Activated CD4-positive, alpha-beta T cell treated with anti-CD3 and anti-CD28 coated beads for 1 hour (primary cell): ENCODE data around the gene PITHD1.
"Not testable (repeated sequence)": the region's sequence is repeated elsewhere in the genome, so short reads cannot be mapped to it uniquely, and the experiment has no call there.

Source experiments
- DNase-seq: peaks from one replicate; pipeline ENCODE4 v3.0.0-alpha.2; 2020

PITHD1 gene

DNA sequence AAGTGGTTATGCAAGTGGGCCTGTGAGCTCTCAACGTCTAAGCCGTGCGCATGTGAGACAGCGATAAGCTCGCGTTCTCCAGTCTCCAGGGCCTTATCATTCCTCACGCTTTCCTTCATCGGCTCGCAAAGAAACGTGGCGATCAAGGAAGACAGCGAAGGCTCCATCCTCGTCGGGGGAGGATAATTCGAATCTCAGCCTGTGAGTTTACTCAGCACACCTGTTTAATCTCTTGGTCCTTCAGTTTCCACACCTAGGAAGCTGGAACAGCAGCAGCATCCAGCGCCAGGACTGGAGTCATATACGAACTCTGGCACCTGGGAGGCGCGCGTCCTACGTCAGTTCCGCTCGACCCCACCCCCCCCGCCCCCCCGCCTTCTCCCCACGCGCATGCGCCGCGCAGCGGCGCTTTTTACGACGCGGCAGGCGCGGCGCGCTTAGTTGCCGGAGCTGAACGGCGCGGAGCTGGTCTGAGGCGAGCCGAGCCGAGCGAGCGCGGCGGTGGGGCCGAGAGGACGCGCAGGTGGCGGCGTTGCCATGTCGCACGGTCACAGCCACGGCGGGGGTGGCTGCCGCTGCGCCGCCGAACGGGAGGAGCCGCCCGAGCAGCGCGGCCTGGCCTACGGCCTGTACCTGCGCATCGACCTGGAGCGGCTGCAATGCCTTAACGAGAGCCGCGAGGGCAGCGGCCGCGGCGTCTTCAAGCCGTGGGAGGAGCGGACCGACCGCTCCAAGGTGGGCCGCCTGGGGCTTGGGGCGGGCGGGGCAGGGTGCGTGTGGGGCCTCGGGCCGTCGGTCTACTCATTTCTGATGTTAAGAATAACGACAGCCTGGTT is at the start of gene PITHD1:
TSS of gene PITHD1 (plus strand) at position 440 of the 836 bp plus-strand sequence. CDS start at position 538, 98 bp downstream.
- peak; percentile 74 for DNase-seq

GRCh38 chr1:23732363-23733224 is 45.6 kb upstream of the PITHD1 start:
- no peak for DNase-seq

- DNase-seq = not testable (repeated sequence)
Observed at GRCh38 chr1:23733281-23733680, 44.9 kb upstream of the PITHD1 start.

DNA sequence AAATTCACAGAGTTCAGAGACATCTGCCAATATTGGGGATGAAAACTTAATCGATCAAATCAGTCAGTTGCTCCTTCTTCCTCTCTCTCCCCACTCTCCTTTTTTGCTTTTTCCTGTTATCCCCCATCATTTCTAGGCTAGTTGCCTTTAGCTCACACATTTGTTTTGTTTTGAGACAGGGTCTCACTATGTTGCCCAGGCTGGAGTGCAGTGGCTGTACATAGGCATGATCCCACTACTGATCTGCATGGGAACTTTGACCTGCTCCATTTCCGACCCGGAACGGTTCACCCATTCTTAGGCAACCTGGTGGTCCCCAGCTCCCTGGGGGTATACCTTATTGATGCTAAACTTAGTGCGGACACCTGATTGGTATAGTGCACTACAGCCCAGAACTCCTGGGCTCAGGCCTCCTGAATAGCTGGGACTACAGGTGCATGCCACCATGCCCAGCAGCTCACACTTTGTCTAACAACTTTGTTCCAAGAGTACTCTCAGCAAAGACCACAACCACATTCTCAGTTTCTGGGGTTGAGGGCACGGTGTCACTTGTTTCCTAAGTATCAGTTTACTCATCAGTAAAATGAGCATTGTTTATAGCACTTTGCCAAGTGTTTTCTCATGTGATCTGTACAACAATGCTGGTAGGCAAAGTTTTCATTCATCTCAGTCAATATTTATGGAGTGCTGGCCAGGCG is 41.6 kb upstream of the PITHD1 start:
- no peak for DNase-seq

- no peak for DNase-seq
Observed at GRCh38 chr1:23741609-23742008, 36.6 kb upstream of the PITHD1 start.

DNA sequence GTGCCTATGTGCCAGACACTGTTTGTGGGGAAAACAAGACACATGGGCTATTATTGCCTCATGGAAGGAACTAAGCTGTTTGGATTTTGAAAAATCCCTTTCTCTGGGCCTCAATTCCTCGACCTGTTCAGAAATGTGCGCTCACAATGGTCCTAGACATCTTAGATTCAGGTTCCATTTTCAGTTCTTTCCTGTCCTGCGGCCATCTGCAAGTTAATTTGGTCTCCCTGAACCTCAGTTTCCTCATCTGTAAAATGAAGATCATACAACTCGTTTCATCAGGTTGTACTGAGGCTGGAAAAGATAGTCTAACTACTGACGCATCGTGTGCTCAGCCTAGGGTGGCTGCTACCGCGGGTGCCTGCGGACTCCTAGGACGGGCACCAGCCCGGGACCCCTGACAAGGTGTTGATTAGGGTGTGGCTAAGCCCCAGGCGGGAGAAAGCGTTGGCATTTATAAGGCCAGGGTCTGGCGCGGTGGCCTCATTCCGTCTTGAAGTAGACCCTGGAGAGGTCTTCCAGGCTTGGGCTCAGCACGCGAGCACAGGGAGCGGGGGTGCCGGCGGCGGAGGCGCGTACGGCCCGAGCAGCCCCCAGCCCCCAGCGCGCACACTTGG is 35.4 kb upstream of the PITHD1 start:
- no peak for DNase-seq

DNA sequence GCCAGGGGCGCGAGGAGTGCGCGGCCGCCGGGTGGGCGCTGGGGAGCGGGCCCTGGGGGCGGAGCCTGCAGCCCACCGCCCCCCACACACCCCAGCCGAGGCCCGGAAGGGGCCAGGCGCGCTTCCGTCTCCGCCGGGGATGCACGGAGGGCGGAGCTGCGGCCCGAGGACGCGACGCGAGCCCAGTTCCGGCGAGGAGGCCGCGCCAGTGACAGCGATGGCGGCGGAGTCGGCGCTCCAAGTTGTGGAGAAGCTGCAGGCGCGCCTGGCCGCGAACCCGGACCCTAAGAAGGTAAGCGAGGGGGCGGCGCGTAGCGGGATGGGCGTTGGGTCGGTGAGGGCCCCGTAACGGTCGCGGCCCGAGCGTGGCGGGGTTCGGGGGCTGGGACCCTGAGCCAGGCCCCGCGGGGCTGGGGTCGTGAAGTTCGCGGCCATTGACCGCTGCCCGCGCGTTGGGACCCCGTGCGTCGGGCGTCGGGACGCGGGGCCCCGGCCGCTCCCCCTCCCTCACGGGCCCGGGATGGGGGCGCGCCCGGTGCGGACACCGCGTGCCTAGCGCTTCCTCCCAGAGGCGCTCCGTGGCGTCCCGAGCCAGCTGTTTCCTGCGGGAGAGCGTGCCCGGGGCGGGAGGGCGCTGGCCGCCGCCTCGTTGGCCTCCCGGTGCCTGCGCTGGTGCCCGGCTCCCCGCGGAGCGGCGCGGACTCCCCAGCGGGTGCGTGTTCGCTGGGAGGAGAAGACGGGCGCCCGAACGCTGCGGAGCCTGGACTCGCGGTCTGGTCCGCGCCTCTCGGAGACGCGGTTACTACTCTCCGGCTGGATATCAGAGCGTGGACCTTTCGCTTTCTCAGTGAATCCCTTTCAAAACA is 34.7 kb upstream of the PITHD1 start, which contains the start of gene ELOA:
TSS of gene ELOA (plus strand) at position 185 of the 866 bp plus-strand sequence. CDS start at position 218, 33 bp downstream.
- DNase-seq = peak; percentile 61

GRCh38 chr1:23745515-23745914 is 32.7 kb upstream of the PITHD1 start:
- DNase-seq = no peak

- DNase-seq = no peak
Observed at GRCh38 chr1:23748016-23748415, 30.2 kb upstream of the PITHD1 start.

DNA sequence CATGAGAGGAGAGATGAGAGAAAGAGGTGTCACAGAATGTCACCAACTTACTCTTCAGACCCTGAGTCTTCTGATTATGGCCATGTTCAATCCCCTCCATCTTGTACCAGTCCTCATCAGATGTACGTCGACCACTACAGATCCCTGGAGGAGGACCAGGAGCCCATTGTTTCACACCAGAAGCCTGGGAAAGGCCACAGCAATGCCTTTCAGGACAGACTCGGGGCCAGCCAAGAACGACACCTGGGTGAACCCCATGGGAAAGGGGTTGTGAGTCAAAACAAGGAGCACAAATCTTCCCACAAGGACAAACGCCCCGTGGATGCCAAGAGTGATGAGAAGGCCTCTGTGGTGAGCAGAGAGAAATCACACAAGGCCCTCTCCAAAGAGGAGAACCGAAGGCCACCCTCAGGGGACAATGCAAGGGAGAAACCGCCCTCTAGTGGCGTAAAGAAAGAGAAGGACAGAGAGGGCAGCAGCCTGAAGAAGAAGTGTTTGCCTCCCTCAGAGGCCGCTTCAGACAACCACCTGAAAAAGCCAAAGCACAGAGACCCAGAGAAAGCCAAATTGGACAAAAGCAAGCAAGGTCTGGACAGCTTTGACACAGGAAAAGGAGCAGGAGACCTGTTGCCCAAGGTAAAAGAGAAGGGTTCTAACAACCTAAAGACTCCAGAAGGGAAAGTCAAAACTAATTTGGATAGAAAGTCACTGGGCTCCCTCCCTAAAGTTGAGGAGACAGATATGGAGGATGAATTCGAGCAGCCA is 27.0 kb upstream of the PITHD1 start:
- DNase-seq = peak; percentile 9

DNA sequence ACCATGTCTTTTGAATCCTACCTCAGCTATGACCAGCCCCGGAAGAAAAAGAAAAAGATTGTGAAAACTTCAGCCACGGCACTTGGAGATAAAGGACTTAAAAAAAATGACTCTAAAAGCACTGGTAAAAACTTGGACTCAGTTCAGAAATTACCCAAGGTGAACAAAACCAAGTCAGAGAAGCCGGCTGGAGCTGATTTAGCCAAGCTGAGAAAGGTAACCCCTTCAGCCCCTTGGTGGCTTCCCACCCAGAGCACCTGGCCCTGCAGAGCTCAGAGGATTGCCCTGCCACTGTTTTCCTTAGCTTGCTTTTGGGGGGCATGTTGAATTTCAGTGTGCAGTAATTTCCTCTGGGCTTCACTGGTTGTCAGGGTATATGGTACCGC is 26.4 kb upstream of the PITHD1 start:
- DNase-seq = no peak

DNA sequence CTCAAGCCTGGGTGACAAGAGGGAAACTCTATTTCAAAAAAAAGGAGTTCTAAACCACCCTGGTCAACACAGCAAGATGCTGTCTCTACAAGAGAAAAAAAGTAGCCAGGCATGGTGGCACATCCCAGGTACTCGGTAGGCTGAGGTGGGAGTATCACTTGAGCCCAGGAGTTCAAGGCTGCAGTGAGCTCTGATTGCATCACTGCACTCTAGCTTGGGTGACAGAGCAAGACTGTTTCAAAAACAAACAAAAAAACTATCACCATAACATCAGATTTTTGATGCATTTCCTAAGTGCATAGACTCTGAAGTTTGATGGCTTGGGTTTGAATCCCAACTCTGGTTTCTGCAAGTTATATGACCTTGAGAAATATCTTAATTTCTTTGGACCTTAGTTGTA is 25.3 kb upstream of the PITHD1 start:
- no peak for DNase-seq

DNA sequence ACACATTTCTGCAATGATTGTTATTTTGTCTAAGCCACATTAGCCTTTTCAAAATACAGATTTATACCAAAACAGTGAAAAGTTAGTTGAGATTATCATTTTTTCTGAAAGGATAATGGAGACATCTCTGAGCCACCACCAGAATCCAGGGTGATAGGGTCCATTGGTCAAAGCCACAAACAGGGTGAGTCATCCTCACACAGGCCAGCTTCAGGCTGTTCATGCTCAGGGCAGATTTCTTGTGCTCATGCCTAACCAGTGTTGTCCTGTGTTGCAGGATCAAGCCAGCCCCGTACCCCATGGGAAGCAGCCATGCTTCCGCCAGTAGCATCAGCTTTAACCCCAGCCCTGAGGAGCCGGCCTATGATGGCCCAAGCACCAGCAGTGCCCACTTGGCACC is 21.5 kb upstream of the PITHD1 start:
- no peak for DNase-seq

DNA sequence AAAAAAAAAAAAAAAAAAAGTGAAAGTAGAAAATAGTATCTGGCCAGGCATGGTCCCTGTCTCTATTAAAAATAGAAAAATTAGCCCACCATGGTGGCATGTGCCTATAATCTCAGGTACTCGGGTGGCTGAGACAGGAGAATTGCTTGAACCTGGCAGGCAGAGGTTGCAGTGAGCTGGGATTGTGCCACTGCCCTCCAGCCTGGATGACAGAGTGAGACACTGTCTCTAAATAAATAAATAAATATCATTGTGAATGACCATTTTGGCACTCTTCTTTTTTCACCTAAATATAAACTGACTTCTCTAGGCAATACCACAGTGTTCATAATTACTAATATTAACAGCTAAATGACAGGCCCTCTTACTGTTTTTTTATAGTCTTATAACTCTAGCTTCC is 20.4 kb upstream of the PITHD1 start:
- no peak for DNase-seq

GRCh38 chr1:23759277-23759676 is 18.9 kb upstream of the PITHD1 start:
- DNase-seq = no peak

DNA sequence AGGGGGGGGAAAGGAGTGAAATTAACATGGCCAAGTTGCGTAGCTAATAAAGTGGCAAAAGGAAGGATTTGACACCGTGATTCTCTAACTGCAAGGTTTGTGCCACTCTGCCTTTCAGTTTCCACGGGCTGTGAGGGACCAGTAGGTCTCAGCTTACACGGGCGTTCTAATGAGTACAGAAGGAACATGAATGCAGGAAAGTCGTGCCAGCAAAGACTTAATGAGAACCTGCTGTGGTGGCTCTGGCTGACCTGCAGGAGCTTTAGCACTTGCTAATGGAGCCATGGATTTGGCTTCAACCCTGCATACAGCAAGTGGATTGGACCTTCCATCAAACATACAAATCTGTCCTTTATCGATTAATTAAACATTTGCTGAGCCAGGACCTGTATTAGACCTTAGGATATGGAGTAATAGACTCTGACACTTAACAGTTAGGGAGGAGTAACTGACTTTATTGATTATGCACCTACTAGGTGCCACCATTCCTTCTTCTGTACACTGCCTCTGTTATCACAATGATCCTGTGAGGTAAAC is 15.1 kb upstream of the PITHD1 start:
- no peak for DNase-seq

GRCh38 chr1:23768733-23769132 is 9.5 kb upstream of the PITHD1 start:
- no peak for DNase-seq

- DNase-seq = peak; percentile 77
Observed at GRCh38 chr1:23772049-23772853, 6.0 kb upstream of the PITHD1 start.

DNA sequence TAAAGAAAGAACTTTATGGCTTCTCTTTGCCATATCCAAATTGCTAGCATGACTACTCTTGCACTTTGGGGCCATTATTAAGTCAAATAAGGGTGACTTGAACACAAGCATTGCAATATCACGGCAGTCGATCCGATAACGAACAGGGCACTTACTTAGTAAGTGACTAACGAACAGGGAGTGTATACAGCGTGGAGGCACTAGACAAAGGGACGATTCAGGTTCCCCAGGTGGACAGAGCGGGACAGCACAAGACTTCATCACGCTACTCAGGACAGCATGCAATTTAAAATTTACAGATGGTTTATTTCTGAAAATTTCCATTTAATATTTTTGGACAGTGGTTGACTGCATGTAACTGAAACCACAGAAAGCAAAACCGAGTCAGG is 5.4 kb upstream of the PITHD1 start:
- no peak for DNase-seq
